Mammary epithelial cell (primary cell): ENCODE measurements around the gene PRICKLE3.

Source experiments
- CTCF ChIP-seq, 2 donors: IDR thresholded peaks in 1 of 2; conservative IDR thresholded peaks in 1 of 2; 2 replicates each; pipeline ENCODE4 v1.5.1; 2011 to 2012; ENCODE audit warnings: inconsistent platforms in 2 of 2, low read length in 2 of 2, mild to moderate bottlenecking in 2 of 2, control low read depth in 1 of 2, low read depth in 1 of 2; ENCODE audit not compliant: insufficient read depth in 1 of 2; ENCODE audit errors: extremely low read depth in 1 of 2
- EZH2 ChIP-seq: IDR thresholded peaks from 2 replicates; pipeline ENCODE4 v1.6.1; 2012; ENCODE audit warnings: low read length, inconsistent platforms, borderline replicate concordance

GRCh38 chrX:49187028-49187394 is 838 bp upstream of the PRICKLE3 start:
- TF ChIP-seq EZH2 (no peak), CTCF (conservative IDR thresholded peaks at IDR 0.05 in 1 of 2, IDR thresholded peaks at IDR 0.05 in 1 of 2; ENCODE audit: extremely low read depth in 1 of 2, insufficient read depth in 1 of 2, low read depth in 1 of 2, low read length in 2 of 2) (no peak)
